HepG2 (cell line): ENCODE measurements around the gene COL5A2.

ENCODE experiments used
- MAX ChIP-seq: IDR thresholded peaks from 2 replicates; pipeline ENCODE4 v1.6.1; 2012; ENCODE audit warnings: inconsistent platforms
- ZGPAT ChIP-seq: IDR thresholded peaks from 2 replicates; pipeline ENCODE4 v1.6.1; 2016; ENCODE audit warnings: mild to moderate bottlenecking
- ZNF784 ChIP-seq: sonication (generic); formaldehyde crosslinking; IDR thresholded peaks from 2 replicates; pipeline ENCODE4 v1.5.1; 2020; ENCODE audit warnings: missing genetic modification reagents, mild to moderate bottlenecking, borderline replicate concordance
- ZSCAN20 ChIP-seq: sonication (generic); formaldehyde crosslinking; IDR thresholded peaks from 2 replicates; pipeline ENCODE4 v1.4.0; 2020; ENCODE audit warnings: missing genetic modification reagents, mild to moderate bottlenecking, borderline replicate concordance

GRCh38 chr2:189074506-189074905 is 105.1 kb downstream of the COL5A2 start:
- TF ChIP-seq ZSCAN20 (CRISPR knock-in tag) = no peak
- TF ChIP-seq ZGPAT (CRISPR knock-in tag) = no peak
- no peak for TF ChIP-seq MAX
- TF ChIP-seq ZNF784 (CRISPR knock-in tag) = no peak
